HG03342 (cell line): ENCODE measurements around the gene FAM107B.
A peak's percentile ranks its signal among the peaks of the same experiment; 100 is the strongest.
"Not testable (repeated sequence)": the region's sequence is repeated elsewhere in the genome, so short reads cannot be mapped to it uniquely, and the experiment has no call there.

Source experiments
- ATAC-seq: cut with Tn5 transposase; IDR thresholded peaks from one replicate; pipeline ENCODE4 v1.9.1; 2021; ENCODE audit warnings: mild to moderate bottlenecking, moderate library complexity; ENCODE audit not compliant: unreplicated experiment

FAM107B gene

DNA sequence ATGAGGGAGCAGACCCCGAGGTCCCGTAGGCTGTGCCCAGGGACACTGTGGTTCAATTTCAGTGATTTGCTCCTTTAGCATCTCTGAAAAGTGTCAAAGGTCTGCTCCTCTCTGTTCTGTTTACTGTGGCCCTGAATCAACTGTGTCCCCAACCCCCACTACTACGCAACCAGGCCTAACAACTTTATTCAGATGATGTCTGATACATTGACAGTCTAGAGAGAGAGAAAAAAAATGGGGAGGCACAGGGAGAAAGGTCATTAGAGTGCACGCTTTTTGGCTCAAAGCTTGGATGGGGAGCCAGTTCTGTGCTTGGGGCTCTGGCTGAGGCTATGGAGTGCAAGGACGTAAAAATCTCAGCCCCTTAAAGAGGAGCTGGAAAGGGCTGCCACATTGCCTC, 77.9 kb downstream of the FAM107B start:
- ATAC-seq, result no peak

DNA sequence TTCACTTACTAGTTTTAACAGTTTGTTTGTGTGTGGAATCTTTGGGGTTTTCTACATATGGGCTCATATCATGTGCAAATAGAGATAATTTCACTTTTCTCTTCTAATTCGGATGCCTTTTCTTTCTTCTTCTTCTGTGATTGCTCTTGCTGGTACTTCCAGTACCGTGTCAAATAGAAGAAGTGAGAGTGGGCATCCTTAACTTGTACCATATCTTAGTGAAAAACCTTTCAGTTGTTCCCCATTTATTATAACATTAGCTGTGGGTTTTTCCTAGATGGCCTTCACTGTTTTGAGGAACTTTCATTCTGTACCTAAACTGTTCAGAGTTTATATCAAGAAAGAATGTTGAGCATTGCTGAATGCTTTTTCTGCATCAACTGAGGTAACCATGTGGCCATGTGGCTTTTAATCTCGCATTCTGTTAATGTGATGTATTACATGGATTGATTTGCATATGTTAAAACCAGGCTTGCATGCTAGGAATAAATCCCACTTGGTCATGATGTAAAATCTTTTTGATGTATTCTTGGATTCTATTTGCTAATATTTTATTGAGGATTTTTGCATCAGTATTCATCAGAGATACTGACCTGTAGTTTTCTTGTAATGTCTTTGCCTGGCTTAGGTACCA, 78.7 kb downstream of the FAM107B start:
- ATAC-seq, result no peak

DNA sequence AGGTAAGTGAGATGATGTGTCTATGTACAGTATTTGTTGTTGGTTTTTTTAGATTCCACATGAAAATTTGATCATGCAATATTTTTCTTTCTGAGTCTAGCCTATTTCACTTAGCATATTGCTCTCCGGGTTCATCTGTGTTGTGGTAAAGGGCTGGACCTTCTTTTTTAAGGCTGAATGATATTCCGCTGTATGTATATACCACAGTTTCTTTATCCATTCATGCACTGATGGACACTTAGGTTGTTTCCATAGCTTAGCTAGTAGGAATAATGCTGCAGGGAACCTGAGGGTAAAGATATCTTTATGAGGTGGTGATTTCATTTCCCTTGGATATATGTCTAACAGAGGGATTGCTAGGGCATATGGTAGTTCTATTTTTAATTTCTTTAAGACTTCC, 80.8 kb downstream of the FAM107B start:
- no peak for ATAC-seq

- ATAC-seq, result no peak
These were observed 82.2 kb downstream of the FAM107B start for GRCh38 chr10:14692344-14693076.

- no peak for ATAC-seq
These were observed 83.3 kb downstream of the FAM107B start for GRCh38 chr10:14691359-14691758.

DNA sequence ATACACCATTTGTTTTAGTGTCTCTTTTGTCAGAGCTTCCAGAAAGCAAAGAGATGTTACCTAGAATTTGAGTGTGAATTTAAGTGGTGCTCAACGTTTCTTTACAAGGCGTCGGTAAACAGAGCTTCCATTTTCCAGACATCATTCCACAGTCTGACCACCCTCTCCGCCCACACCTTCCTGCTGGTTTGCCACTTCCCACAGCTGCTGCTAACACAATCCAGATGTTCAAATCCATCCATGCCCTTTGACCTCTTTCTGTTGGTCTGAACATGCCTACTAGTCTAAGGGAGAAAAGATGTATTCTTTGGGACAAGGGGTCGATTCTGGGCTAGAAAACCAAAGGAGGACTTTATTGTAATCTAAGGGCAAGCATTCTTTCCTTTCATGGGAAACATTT, 86.1 kb downstream of the FAM107B start:
- no peak for ATAC-seq

GRCh38 chr10:14688189-14688588, 86.5 kb downstream of the FAM107B start:
- not testable (repeated sequence) for ATAC-seq

GRCh38 chr10:14687340-14687739, 87.4 kb downstream of the FAM107B start:
- ATAC-seq, result no peak

DNA sequence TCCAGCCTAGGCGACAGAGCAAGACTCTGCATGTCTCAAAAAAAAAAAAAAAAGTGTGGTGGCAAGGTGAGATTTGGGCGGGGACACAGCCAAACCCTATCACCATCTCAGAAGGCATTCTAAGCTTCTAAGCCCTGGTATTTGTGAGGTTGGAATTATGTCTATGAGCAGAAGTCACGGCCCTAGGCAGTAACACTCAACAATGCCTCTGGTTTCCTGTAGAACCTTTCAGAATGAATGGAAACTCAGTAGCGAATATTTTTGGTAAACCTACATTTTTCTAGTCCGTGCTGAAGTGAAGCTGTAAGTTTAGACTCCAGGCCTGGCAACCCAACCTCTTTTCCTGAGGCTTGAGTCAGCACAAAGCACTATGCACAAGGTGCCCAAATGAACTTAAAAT, 88.3 kb downstream of the FAM107B start:
- ATAC-seq, result no peak

DNA sequence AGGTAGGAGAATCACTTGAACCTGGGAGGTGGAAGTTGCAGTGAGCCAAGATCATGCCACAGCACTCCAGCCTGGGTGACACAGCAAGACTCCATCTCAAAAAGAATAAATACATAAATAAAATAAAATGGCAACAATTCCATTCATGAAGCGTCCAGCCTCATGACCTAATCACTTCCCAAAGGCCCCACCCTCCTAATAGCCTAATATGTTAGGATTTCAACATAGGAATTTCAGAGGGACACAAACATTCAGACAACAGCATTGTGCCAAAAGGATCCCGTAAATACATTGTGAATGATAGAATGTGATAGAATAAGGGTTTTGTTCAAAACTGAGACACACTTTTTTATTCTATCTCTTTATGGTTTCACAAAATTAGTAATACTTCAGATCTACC, 90.3 kb downstream of the FAM107B start:
- ATAC-seq, result no peak

- no peak for ATAC-seq
These were observed 91.4 kb downstream of the FAM107B start for GRCh38 chr10:14683256-14683655.

GRCh38 chr10:14681802-14682201, 92.9 kb downstream of the FAM107B start:
- no peak for ATAC-seq

GRCh38 chr10:14681305-14681704, 93.4 kb downstream of the FAM107B start:
- no peak for ATAC-seq

DNA sequence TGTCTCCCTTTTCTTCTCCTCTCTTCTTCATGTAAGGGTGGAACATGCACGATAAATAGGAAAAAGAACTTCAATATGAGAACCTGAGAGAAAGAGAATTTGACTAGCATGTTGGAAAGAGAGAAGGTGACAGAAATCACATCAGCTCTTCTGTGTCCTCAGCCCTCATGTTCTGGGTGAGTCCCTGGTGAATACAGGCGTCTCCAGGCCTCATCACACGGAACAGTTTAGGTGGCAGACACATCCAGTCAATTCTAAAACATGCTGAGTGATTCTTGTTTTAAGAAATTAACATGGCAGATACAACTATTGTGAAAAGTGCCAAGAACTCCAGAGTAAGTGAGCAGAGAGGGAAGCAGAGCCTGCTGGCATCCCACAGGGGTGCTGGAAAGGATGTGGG, 96.1 kb downstream of the FAM107B start:
- ATAC-seq, result no peak

DNA sequence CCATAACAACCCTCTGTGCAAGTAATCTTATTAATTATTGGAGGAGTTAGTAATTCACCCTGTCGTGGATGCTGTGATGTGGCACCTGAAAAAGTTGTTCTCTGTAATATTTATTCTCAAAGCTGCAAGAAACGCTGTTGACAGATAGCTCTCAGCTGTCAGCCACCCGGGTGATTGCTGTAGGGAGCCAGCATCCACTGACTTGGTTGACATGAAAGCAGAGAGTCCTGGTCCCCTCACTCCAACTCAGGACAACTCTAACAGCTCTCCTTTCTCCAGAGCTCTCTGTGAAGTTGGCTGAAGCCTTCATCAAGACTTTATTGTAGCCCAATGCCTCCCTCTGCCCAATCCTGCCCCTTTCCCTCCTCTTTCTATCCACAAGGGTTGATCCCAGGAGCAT, 98.0 kb downstream of the FAM107B start:
- no peak for ATAC-seq

DNA sequence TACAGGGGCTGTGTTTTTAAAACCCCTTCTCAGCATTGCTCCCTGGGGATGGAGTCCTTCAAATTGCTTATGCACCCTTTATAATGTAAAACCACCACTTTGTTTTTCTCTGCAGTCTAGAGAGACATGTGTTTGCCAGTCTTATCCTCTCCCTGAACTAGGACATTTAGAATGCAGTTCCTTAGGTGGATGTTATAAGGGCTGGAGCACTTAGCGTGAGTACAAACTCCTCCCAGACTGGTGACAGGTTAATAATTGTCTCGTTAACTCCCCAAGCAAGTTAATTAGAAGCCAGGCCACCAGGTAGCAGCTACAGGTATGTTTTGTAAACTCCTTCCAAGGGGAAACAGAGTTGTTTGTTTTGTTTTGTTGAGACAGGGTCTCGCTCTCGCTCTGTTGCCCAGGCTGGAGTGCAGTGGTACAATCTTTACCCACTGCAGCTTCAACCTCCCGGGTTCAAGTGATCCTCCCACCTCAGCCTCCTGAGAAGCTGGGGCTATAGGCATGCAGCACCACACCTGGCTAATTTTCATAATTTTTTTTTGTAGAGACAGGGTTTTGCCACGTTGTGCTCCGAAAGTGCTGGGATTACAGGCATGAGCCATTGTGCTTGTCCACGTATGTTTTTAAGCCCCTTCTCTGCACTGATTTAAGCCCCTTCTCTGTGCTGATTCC, 100.2 kb downstream of the FAM107B start:
- ATAC-seq, result no peak

GRCh38 chr10:14673189-14673861, 101.4 kb downstream of the FAM107B start:
- no peak for ATAC-seq

DNA sequence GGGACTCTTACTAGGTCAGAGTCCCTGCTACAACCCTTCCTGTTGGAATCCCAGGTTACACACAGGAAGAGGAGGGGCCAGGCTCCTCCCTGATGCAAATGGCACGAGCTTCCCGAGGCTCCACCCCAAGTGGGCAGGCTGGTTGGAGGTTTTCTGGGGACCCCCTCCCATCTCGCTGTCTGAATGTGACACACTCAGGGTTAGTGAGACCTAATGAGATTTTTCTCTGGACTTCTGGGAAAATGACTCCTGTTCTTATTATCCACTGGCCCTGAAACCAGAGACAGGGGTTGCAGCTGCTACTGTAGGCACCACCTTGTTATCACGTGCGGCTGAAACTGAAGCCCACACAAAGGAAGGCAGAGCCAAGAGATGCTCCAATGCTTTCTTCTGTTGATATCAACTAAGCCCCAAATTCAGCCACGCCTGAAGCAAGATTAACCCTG, 103.3 kb downstream of the FAM107B start:
- no peak for ATAC-seq

DNA sequence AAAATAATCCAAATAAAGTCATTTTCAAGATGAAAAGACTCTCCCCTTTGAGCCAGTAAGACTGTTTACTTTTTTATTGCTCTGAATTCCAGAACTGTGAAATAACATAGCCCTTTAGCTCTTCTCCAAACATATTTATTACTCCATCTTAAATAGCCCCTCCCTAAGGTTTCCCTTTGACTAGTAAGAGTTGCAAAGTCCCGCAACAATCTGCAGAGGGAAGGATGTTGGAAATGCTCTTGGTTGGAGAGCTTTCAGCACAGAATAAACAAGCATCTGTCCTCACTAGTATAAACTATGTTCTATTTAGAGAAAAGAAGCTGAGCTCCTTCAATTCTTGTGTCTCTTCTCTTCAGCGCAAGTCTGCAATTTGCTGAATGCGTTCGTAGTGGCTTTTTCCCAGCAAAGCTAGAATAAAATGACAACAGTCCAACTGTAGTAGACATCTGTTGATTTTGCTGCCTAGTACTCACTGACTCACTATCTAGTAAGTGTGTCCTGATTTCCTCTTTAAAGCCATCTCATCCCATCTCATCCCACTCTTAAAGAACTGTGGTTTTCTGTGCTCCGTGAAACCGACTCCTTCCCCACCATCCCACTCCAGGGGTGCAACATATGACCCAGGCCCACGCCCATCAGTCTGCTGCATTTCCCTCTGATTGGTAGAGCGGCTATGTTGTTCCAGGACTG, 104.0 kb downstream of the FAM107B start:
- no peak for ATAC-seq

DNA sequence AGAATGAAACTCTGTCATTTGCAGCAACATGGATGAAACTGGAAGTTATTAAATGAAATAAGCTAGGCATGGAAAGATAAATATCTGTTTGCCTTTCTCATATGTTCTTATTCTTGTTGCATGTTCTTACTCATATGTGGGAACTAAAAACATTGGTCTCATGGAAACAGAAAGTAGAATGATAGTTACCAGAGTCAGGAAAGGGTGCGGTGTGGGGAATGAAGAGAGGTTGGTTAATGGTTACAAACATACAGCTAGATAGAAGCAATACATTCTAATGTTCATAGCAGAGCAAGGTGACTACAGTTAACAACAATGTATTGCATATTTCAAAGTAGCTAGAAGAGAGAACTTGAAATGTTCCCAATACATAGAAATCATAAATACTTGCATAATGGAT, 105.1 kb downstream of the FAM107B start:
- peak; percentile 59 for ATAC-seq

DNA sequence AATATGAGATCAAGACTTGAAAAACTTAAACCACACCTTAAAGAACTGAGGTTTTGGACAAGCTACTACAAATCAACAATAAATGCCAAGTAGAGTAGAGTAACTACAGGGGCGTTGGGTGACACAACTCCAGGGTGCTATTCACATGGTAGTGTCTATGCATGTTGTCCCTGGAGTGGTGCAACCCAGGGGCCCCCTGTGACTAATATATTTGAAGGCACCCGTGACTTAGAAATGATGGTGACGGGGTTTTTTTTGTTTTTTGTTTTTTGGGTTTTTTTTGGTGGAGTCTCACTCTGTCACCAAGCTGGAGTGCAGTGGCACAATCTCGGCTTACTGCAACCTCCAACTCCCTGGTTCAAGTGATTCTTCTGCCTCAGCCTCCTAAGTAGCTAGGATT, 106.9 kb downstream of the FAM107B start:
- ATAC-seq, result no peak
